SK-N-SH (cell line): ENCODE results near the gene SNRPB. TPM values are rescaled to one million over a fixed set of nuclear protein-coding genes. Genes with fewer than 3 reads are reported as not detected.

ENCODE experiments used
- CTCF ChIA-PET: fragments of 300-600, 350-600 bp; formaldehyde crosslinking; extraction: SDS; loops from one replicate; lab custom pipeline; 2021; lab: Yijun Ruan, JAX
- POLR2A ChIA-PET: fragments of 350-600 bp; sonication (Branson Sonifier 250); formaldehyde crosslinking; extraction: SDS; loops from one replicate; lab custom pipeline; 2020; ENCODE audit warnings: antibody characterized with exemption, inconsistent platforms; lab: Yijun Ruan, JAX
- DNase-seq: peaks from one replicate; pipeline ENCODE4 v3.0.0; 2012
- H2AFZ ChIP-seq: fragments of 200-600 bp; sonication (generic); 2 replicates; pipeline ENCODE4 v1.8.1; 2016; ENCODE audit warnings: antibody characterized with exemption, mild to moderate bottlenecking, low read depth
- H3F3A ChIP-seq: fragments of 200-600 bp; sonication (generic); replicated peaks from 2 replicates; pipeline ENCODE3; 2016; ENCODE audit warnings: antibody characterized with exemption, mild to moderate bottlenecking; ENCODE audit not compliant: insufficient read depth
- H3K27ac ChIP-seq, 2 experiments: fragments of 200-500 bp in 1 of 2; fragments of 200-600 bp in 1 of 2; sonication (Bioruptor generic) in 1 of 2; sonication (generic), shearing (Covaris generic) in 1 of 2; 2 replicates each; pipeline versions ENCODE4 v1.5.1 to v1.6.1; 2014 to 2016; ENCODE audit warnings: low read depth in 2 of 2, inconsistent platforms in 1 of 2, low read length in 1 of 2, mild to moderate bottlenecking in 1 of 2, mixed read lengths in 1 of 2
- H3K27me3 ChIP-seq: fragments of 200-600 bp; sonication (generic), shearing (Covaris generic); 2 replicates; pipeline ENCODE4 v1.6.1; 2016; ENCODE audit warnings: mixed run types; ENCODE audit not compliant: insufficient read depth
- H3K36me3 ChIP-seq, 2 experiments: fragments of 200-500 bp in 1 of 2; fragments of 200-600 bp in 1 of 2; sonication (Bioruptor generic) in 1 of 2; sonication (generic) in 1 of 2; replicated peaks in 1 of 2; 2 replicates each; pipeline versions ENCODE3 to v1.5.1; 2014 to 2016; ENCODE audit warnings: low read length in 1 of 2, mild to moderate bottlenecking in 1 of 2; ENCODE audit not compliant: insufficient read depth in 2 of 2, control insufficient read depth in 1 of 2
- H3K4me1 ChIP-seq, 2 experiments: fragments of 200-500 bp in 1 of 2; fragments of 200-600 bp in 1 of 2; sonication (Bioruptor generic) in 1 of 2; sonication (generic), shearing (Covaris generic) in 1 of 2; 2 replicates each; pipeline versions ENCODE4 v1.5.1 to v1.6.1; 2014 to 2016; ENCODE audit warnings: low read depth in 1 of 2, low read length in 1 of 2, mixed run types in 1 of 2; ENCODE audit not compliant: insufficient read depth in 2 of 2, control insufficient read depth in 1 of 2
- H3K4me2 ChIP-seq: fragments of 200-600 bp; sonication (generic), shearing (Covaris generic); 2 replicates; pipeline ENCODE4 v1.6.1; 2017; ENCODE audit warnings: mixed run types
- H3K4me3 ChIP-seq, 2 experiments: fragments of 200-500 bp in 1 of 2; fragments of 200-600 bp in 1 of 2; sonication (Bioruptor generic) in 1 of 2; sonication (generic), shearing (Covaris generic) in 1 of 2; 2 replicates each; pipeline versions ENCODE4 v1.5.1 to v1.8.1; 2014 to 2016; ENCODE audit warnings: low read depth in 2 of 2, inconsistent platforms in 1 of 2, low read length in 1 of 2, mild to moderate bottlenecking in 1 of 2, mixed read lengths in 1 of 2, moderate library complexity in 1 of 2
- H3K79me2 ChIP-seq: fragments of 200-600 bp; sonication (generic); 2 replicates; pipeline ENCODE4 v1.8.1; 2017; ENCODE audit warnings: mild to moderate bottlenecking; ENCODE audit not compliant: insufficient read depth
- H3K9ac ChIP-seq: fragments of 200-600 bp; sonication (generic); 2 replicates; pipeline ENCODE4 v1.6.1; 2017; ENCODE audit warnings: mixed run types
- H3K9me2 ChIP-seq: fragments of 200-600 bp; sonication (generic); 2 replicates; pipeline ENCODE4 v1.6.1; 2017; ENCODE audit warnings: mixed run types
- H3K9me3 ChIP-seq: fragments of 200-600 bp; sonication (generic); 2 replicates; pipeline ENCODE4 v1.6.1; 2017; ENCODE audit warnings: mixed run types, mild to moderate bottlenecking, moderate library complexity
- H4K20me1 ChIP-seq: fragments of 200-600 bp; sonication (generic); 2 replicates; pipeline ENCODE4 v1.6.1; 2017; ENCODE audit warnings: mild to moderate bottlenecking, mixed run types; ENCODE audit not compliant: insufficient read depth
- EZH2phosphoT487 ChIP-seq: fragments of 200-600 bp; sonication (generic); IDR thresholded peaks from 2 replicates; pipeline ENCODE4 v1.6.1; 2017; ENCODE audit warnings: low read depth, mixed run types, mild to moderate bottlenecking, antibody characterized with exemption, moderate library complexity, borderline replicate concordance
- JUND ChIP-seq: IDR thresholded peaks from 2 replicates; pipeline ENCODE4 v1.4.0; 2012
- MEF2A ChIP-seq: IDR thresholded peaks from 2 replicates; pipeline ENCODE4 v1.4.0; 2012; ENCODE audit warnings: low read depth, borderline replicate concordance
- MXI1 ChIP-seq: IDR thresholded peaks from 2 replicates; pipeline ENCODE4 v1.6.1; 2012; ENCODE audit warnings: mild to moderate bottlenecking, low read depth, low read length, improper control_type of control experiment
- NRF1 ChIP-seq: IDR thresholded peaks from 2 replicates; pipeline ENCODE4 v1.6.1; 2012; ENCODE audit warnings: low read depth, mild to moderate bottlenecking, low read length
- SMC3 ChIP-seq: IDR thresholded peaks from 2 replicates; pipeline ENCODE4 v1.6.1; 2012; ENCODE audit warnings: low read depth, low read length, improper control_type of control experiment
- TAF1 ChIP-seq: IDR thresholded peaks from 2 replicates; pipeline ENCODE4 v1.6.1; 2012; ENCODE audit warnings: low read depth, mild to moderate bottlenecking, low read length, moderate library complexity, borderline replicate concordance
- YY1 ChIP-seq: IDR thresholded peaks from 2 replicates; pipeline ENCODE4 v1.4.0; 2012; ENCODE audit warnings: low read depth, mild to moderate bottlenecking
- WGBS: methylation state at CpG from one replicate; pipeline ENCODE4 v1.1.6; 2017; ENCODE audit warnings: low lambda C conversion rate; 5-methylcytosine and 5-hydroxymethylcytosine counted together
- polyA plus RNA-seq, 3 experiments: library from polyadenylated mRNA; depleted of rRNA; stranded (reverse); fragments of >200 nt; gene quantifications; 2 replicates each; pipeline ENCODE4 v1.2.3, GENCODE V29; 2012
- TF ChIP-seq, protein P1 (sequence below): fragments of 200-600 bp; sonication (generic); IDR thresholded peaks from 2 replicates; pipeline ENCODE4 v1.6.1; 2017; ENCODE audit warnings: antibody characterized with exemption, mild to moderate bottlenecking, moderate library complexity
- TF ChIP-seq, protein P2 (sequence below): IDR thresholded peaks from 2 replicates; pipeline ENCODE4 v1.6.1; 2012; ENCODE audit warnings: mild to moderate bottlenecking, low read depth, low read length, moderate library complexity
- TF ChIP-seq, protein P3 (sequence below): IDR thresholded peaks from 2 replicates; pipeline ENCODE4 v1.4.0; 2012; ENCODE audit warnings: low read depth
- TF ChIP-seq, protein P4 (sequence below): IDR thresholded peaks from 2 replicates; pipeline ENCODE4 v1.4.0; 2012; ENCODE audit warnings: low read depth, borderline replicate concordance

The SNRPB gene
- polyA plus RNA-seq, 1 of the 3 experiments (the other 2 are of a cell fraction): 455 TPM

DNA sequence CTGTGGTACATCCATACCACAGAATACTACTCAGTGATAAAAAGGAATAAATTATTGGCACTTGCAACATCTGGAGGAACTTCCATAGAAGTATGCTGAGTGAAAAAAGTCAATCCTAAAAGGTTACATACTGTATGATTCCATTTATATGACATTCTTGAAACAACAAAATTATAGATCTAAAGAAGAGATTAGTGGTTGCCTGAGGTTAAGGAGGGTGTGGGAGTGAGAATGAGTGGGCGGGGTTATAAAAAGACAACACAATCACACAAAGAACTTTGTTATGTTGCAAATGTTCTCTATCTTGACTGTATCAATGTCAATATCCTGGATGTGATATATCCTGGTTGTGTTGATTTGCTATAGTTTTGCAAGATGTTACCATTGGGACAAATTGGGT is 21.2 kb downstream of the SNRPB start:
- Histone ChIP-seq H3K9me3 (no peaks in the 10 kb centered on the region), H3K4me1 (no peaks in the 10 kb centered on the region; a peak in 1 of 4 replicates), H4K20me1 (no peaks in the 10 kb centered on the region), H3K9ac (no peak overlapping the region), H3K27ac (no peak overlapping the region), H3K36me3 (no peaks in the 10 kb centered on the region), H3K79me2 (no peaks in the 10 kb centered on the region), H3F3A (no peaks in the 10 kb centered on the region), H3K27me3 (no peaks in the 10 kb centered on the region), H2AFZ (no peak overlapping the region), H3K9me2 (no peaks in the 10 kb centered on the region), H3K4me3 (no peak overlapping the region), H3K4me2 (no peak overlapping the region)
- ChIA-PET CTCF (interaction anchor here (1.4 to 6.2 kb wide), 2 partner anchors 14 to 242 kb away, joined by 4 to 63 read pairs; no protein-coding TSS in a partner anchor), POLR2A (no interaction called here)
- 57% methylated on average over 1 of the region's 1 CpG for WGBS
- TF ChIP-seq, protein P1, sequence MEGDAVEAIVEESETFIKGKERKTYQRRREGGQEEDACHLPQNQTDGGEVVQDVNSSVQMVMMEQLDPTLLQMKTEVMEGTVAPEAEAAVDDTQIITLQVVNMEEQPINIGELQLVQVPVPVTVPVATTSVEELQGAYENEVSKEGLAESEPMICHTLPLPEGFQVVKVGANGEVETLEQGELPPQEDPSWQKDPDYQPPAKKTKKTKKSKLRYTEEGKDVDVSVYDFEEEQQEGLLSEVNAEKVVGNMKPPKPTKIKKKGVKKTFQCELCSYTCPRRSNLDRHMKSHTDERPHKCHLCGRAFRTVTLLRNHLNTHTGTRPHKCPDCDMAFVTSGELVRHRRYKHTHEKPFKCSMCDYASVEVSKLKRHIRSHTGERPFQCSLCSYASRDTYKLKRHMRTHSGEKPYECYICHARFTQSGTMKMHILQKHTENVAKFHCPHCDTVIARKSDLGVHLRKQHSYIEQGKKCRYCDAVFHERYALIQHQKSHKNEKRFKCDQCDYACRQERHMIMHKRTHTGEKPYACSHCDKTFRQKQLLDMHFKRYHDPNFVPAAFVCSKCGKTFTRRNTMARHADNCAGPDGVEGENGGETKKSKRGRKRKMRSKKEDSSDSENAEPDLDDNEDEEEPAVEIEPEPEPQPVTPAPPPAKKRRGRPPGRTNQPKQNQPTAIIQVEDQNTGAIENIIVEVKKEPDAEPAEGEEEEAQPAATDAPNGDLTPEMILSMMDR: no peak
- DNase-seq: no peak

DNA sequence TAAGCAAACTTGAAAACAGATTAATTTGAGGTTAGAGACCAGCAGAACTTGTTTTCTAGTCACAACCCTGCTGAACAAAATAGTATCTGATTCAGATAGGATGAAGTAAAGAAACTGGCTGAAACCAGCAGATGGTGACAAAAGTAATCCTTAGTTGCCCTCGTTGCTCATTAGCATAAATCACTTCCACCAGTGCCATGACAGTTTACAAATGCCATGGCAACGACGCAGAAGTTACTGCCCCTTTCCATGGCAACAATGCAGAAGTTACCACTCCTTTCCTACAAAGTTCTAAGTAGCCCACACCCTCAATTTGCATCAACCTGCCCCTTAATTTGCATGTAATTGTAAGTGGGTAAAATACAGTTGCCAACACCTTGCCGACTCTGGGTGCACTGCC is 23.7 kb downstream of the SNRPB start:
- TF ChIP-seq NRF1: no peak
- TF ChIP-seq MXI1: no peak
- TF ChIP-seq SMC3: no peak
- TF ChIP-seq, protein P2, sequence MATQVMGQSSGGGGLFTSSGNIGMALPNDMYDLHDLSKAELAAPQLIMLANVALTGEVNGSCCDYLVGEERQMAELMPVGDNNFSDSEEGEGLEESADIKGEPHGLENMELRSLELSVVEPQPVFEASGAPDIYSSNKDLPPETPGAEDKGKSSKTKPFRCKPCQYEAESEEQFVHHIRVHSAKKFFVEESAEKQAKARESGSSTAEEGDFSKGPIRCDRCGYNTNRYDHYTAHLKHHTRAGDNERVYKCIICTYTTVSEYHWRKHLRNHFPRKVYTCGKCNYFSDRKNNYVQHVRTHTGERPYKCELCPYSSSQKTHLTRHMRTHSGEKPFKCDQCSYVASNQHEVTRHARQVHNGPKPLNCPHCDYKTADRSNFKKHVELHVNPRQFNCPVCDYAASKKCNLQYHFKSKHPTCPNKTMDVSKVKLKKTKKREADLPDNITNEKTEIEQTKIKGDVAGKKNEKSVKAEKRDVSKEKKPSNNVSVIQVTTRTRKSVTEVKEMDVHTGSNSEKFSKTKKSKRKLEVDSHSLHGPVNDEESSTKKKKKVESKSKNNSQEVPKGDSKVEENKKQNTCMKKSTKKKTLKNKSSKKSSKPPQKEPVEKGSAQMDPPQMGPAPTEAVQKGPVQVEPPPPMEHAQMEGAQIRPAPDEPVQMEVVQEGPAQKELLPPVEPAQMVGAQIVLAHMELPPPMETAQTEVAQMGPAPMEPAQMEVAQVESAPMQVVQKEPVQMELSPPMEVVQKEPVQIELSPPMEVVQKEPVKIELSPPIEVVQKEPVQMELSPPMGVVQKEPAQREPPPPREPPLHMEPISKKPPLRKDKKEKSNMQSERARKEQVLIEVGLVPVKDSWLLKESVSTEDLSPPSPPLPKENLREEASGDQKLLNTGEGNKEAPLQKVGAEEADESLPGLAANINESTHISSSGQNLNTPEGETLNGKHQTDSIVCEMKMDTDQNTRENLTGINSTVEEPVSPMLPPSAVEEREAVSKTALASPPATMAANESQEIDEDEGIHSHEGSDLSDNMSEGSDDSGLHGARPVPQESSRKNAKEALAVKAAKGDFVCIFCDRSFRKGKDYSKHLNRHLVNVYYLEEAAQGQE: no peak
- TF ChIP-seq TAF1: no peak
- TF ChIP-seq MEF2A: no peak
- no peak for TF ChIP-seq YY1
- TF ChIP-seq, protein P3, sequence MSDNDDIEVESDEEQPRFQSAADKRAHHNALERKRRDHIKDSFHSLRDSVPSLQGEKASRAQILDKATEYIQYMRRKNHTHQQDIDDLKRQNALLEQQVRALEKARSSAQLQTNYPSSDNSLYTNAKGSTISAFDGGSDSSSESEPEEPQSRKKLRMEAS: no peak
- no peak for TF ChIP-seq JUND
- TF ChIP-seq, protein P4, sequence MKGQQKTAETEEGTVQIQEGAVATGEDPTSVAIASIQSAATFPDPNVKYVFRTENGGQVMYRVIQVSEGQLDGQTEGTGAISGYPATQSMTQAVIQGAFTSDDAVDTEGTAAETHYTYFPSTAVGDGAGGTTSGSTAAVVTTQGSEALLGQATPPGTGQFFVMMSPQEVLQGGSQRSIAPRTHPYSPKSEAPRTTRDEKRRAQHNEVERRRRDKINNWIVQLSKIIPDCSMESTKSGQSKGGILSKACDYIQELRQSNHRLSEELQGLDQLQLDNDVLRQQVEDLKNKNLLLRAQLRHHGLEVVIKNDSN: no peak
- no peak for TF ChIP-seq EZH2phosphoT487
- 36% methylated on average over 4 of the region's 4 CpGs for WGBS
- no peak overlapping the region for H3K4me3 ChIP-seq
- H3K36me3 ChIP-seq: no peaks in the 10 kb centered on the region
- H3F3A ChIP-seq: no peaks in the 10 kb centered on the region
- no peak for DNase-seq
- H3K9ac ChIP-seq: no peak overlapping the region
- no peaks in the 10 kb centered on the region for H3K9me2 ChIP-seq
- H2AFZ ChIP-seq: no peak overlapping the region
- H3K27me3 ChIP-seq: no peaks in the 10 kb centered on the region
- H3K4me1 ChIP-seq: no peaks in the 10 kb centered on the region; a peak in 1 of 4 replicates
- no peaks in the 10 kb centered on the region for H4K20me1 ChIP-seq
- no peaks in the 10 kb centered on the region for H3K9me3 ChIP-seq
- no peaks in the 10 kb centered on the region for H3K79me2 ChIP-seq
- CTCF ChIA-PET: interaction anchor here (2.6 kb wide), 1 partner anchor 239 kb away, joined by 9 read pairs; no protein-coding TSS in a partner anchor
- H3K27ac ChIP-seq: no peak overlapping the region
- POLR2A ChIA-PET: interaction anchor here (1.0 kb wide), 1 partner anchor 23 kb away, joined by 3 read pairs; no protein-coding TSS in a partner anchor
- no peak overlapping the region for H3K4me2 ChIP-seq
